Uterus (tissue), 2 donors: ENCODE results near the gene RIC1.

Experiments used
- POLR2A ChIP-seq, 2 donors: fragments of 450-650 bp; IDR thresholded peaks; one replicate each; pipeline ENCODE4 v1.6.1; 2016; ENCODE audit warnings: antibody characterized with exemption in 2 of 2, mild to moderate bottlenecking in 1 of 2, moderate library complexity in 1 of 2
- TF ChIP-seq, protein P1 (sequence below), 4 experiments: fragments of 200-600 bp in 2 of 4; fragments of 450-650 bp in 2 of 4; sonication (generic) in 2 of 4; IDR thresholded peaks; one replicate each; pipeline ENCODE4 v1.5.1; 2016 to 2019; ENCODE audit warnings: antibody characterized with exemption in 4 of 4, mild to moderate bottlenecking in 2 of 4, moderate library complexity in 1 of 4

DNA sequence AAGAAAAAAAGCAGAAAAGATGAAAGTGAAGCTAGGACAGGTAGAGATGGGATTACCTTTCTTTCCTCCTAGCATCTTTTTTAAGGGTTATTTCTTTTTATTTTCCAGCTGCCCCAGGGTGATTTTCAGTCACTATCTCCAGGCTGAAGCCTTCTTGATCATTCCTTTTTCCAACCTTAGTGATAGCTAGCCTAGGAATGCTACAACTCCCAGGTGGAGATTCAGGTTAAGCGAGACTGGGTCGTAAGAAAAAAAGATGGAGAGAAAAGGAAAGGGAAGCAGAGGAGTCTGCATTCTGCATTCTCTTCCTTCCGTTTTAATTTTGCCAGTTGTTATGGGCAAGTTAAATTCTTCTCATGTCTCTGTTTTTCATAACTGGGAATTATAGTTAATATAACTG is 36.7 kb upstream of the RIC1 start:
- TF ChIP-seq, protein P1, sequence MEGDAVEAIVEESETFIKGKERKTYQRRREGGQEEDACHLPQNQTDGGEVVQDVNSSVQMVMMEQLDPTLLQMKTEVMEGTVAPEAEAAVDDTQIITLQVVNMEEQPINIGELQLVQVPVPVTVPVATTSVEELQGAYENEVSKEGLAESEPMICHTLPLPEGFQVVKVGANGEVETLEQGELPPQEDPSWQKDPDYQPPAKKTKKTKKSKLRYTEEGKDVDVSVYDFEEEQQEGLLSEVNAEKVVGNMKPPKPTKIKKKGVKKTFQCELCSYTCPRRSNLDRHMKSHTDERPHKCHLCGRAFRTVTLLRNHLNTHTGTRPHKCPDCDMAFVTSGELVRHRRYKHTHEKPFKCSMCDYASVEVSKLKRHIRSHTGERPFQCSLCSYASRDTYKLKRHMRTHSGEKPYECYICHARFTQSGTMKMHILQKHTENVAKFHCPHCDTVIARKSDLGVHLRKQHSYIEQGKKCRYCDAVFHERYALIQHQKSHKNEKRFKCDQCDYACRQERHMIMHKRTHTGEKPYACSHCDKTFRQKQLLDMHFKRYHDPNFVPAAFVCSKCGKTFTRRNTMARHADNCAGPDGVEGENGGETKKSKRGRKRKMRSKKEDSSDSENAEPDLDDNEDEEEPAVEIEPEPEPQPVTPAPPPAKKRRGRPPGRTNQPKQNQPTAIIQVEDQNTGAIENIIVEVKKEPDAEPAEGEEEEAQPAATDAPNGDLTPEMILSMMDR (IDR thresholded peaks at IDR 0.05), result no peak
- TF ChIP-seq POLR2A (IDR thresholded peaks at IDR 0.05), result no peak
